GM19467 (cell line): ENCODE measurements around the gene RNF32.
"Not testable (repeated sequence)": the region's sequence is repeated elsewhere in the genome, so short reads cannot be mapped to it uniquely, and the experiment has no call there.

Experiments used
- ATAC-seq: cut with Tn5 transposase; IDR thresholded peaks from one replicate; pipeline ENCODE4 v1.9.1; 2021; ENCODE audit warnings: mild to moderate bottlenecking, moderate library complexity; ENCODE audit not compliant: unreplicated experiment

The RNF32 gene

DNA sequence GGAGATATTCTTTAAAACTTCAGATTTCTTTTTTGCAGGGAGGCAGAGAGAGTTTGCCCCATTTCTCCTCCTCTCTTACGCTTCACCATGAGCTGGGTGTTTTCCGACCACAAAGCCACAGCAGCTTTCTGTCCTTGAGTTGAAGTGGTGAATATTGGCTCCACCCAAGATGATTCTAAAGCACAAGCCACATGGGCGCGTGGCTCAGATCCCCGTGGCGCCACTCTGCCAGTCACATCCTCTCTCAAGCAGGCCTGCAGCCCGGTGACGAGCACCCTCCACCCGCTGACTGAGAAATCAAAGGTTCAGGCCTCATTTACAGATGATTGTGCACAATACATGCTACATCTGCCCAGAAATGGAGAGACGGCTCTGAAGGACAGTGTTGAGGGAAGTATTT lies 27.6 kb upstream of the RNF32 start:
- no peak for ATAC-seq

- no peak for ATAC-seq
Measured at GRCh38 chr7:156614434-156615264, 25.9 kb upstream of the RNF32 start.

- ATAC-seq = no peak
Measured at GRCh38 chr7:156616269-156617202, 24.0 kb upstream of the RNF32 start.

DNA sequence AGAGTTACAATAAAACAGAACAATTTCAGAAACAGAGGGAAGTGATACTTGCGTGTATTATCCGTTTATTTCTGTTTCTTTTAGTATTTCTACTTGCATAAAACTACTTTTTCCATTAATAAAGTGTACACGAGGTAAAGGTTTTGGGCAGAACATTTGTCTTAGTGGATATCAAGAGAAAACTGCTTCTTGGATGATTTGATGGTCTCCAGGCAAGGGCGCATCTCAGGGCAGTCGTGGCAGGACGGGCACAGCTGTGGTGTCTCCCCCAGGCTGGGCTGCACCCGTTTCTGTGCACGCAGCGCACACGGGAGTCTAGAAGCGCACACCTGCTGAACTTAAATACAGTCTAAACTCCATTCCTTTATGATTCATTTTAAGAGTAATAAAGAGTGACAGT lies 23.4 kb upstream of the RNF32 start:
- no peak for ATAC-seq

GRCh38 chr7:156618078-156618779 lies 22.3 kb upstream of the RNF32 start:
- ATAC-seq = no peak

- no peak for ATAC-seq
Measured at GRCh38 chr7:156618780-156619367, 21.7 kb upstream of the RNF32 start.

DNA sequence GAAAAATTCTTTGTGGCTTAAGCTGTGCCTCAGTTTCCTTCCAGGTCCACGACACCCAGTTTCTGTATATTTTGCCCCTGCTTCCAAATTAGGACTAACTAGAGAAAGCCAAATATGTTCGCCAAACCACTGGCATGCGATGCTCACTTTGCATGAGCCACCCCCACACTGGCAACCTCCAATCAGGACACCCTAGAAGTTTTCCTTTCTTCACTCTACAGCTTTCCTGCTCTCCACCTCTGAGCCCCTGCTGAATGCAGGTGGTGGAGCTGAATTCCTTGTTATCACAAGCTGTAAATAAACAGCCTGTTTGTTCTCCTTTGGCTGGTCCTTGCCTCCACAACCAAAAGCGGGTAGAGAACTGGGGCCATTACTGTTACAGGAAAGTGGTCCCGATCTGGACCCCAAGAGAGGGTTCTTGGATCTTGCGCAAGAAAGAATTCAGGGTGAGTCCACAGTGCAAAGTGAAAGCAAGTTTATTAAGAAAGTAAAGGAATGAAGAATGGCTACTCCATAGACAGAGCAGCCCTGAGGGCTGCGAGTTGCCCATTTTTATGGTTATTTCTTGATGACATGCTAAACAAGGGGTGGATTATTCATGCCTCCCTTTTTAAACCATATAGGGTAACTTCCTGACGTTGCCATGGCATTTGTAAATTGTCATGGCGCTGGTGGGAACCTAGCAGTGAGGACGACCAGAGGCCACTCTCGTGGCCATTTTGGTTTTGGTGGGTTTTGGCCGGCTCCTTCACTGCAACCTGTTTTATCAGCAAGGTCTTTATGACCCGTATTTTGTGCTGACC lies 20.9 kb upstream of the RNF32 start:
- not testable (repeated sequence) for ATAC-seq

DNA sequence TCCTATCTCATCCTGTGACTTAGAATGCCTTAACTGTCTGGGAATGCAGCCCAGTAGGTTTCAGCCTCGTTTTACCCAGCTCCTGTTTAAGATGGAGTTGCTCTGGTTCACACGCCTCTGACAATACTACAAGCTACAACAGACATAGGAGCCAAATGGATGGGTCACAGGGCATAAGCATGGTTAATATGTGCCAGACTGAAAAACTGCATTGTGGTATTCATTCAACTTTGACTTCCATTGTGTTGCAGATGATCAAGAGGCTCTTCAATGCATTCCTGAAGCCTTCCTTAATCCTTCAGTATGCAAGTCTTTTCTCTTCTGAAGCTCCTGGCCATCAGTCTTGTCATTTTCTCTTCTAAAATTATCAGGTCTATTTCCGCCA lies 20.3 kb upstream of the RNF32 start:
- no peak for ATAC-seq

- ATAC-seq = no peak
Measured at GRCh38 chr7:156621652-156622051, 18.9 kb upstream of the RNF32 start.

DNA sequence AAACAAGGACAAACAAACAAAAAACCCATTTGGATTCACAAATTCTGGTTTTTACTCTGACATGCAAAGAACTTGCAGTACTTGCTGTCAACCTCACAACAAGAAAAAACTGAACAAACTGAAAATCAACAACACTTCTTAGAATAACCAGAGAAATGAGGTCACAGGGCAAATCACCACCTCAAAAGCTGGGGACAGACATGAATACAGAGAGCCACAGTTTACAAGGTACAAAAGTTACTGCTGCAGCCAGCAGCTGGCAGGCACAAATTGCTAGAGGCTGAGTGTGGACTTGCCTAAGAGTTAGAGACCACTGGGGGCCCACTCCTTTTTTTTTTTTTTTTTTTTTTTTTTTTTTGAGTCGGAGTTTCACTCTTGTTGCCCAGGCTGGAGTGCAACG lies 15.0 kb upstream of the RNF32 start:
- ATAC-seq = no peak

DNA sequence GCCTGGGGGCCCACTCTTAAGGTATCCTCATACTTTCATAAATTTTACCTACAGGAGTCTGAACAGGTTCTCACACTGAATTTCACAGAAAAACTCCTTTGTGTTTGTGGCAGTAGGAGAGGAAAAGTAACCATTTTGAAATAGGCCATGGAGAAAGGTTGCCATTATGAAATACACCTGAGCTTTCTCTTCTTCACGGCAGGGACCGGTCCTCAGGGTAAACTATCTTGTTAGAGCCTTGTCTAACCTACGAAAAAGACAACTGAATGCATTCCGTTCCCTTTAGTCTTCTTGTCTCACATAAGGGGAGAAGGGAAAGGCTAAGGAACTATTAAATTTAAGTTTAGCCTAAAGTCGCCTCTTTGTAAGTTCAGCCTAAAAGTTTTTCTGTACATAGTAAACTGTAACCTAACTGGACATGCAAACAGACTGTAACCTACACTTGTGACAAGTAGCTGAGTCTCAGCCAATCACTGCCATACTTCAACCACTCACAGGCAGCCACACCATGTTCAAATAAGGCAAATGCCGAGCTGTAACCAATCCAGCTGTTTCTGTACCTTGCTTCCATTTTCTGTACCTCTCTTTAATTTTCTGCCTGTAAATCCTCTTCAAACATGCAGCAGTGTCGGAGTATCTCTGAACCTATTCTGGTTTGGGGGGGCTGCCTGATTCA lies 14.2 kb upstream of the RNF32 start:
- ATAC-seq = no peak

GRCh38 chr7:156628562-156628961 lies 12.0 kb upstream of the RNF32 start:
- no peak for ATAC-seq

DNA sequence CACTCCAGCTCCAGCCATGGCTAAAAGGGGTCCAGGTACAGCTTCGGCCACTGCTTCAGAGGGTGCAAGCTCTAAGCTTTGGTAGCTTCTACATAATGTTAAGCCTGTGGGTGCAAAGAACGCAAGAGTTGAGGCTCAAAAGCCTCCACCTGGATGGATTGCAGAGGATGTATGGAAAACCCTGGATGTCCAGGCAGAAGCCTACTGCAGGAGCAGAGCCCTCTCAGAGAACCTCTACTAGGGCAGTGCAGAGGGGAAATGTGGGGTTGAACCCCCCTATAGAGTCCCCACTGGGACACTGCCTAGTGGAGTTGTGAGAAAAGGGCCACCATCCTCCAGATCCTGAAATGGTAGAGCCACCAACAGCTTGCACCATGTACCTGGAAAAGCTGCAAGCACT lies 10.7 kb upstream of the RNF32 start:
- no peak for ATAC-seq

GRCh38 chr7:156634117-156634516 lies 6.5 kb upstream of the RNF32 start:
- ATAC-seq = no peak

DNA sequence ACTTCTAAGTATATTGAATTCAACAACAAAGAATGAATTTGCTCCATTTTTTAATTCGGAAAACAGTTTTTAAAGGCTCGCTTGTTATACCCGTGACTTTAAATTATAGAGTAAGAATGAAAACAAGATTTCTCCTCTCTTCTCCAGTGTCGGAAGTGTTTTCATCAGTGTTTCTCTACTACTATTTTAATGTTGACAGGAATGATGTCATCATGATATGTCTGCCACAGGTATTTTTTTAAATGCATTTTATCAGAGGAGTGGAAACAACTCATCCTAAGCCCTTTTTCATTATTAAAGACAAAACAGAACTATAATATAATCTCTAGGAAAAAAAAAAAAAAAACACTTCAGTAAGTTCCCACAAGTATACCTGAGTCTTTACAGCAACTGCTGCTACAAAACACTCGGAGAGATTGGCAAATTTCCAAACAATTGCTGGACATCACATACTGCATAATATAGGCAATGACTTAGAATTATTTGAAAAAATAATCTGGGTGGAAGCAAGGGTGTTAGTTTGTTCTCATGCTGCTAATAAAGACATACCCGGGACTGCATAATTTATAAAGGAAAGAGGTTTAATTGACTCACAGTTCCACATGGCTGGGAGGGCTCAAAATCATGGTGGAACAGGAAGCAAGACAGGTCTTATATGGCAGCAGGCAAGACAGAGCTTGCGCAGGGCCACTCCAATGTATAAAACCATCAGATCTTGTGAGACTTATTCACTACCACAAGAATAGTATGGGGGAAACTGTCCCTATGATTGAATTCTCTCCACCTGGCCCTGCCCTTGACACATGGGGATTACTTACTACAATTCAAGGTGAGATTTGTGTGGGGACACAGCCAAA lies 4.8 kb upstream of the RNF32 start:
- ATAC-seq = no peak

DNA sequence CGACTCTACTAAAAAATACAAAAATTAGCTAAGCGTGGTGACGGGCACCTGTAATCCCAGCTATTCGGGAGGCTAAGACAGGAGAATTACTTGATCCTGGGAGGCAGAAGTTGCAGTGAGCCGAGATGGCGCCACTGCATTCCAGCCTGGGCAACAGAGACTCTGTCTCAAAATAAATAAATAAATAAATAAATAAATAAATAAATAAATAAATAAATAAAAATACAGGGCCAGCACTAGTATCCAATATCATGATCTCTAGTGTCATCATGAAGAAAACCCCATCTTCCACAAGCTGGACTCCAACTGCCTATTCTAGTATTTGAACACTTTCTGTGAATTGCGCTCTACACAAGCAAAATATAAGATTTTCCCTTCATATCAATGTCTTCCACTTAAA lies 3.5 kb upstream of the RNF32 start:
- not testable (repeated sequence) for ATAC-seq

DNA sequence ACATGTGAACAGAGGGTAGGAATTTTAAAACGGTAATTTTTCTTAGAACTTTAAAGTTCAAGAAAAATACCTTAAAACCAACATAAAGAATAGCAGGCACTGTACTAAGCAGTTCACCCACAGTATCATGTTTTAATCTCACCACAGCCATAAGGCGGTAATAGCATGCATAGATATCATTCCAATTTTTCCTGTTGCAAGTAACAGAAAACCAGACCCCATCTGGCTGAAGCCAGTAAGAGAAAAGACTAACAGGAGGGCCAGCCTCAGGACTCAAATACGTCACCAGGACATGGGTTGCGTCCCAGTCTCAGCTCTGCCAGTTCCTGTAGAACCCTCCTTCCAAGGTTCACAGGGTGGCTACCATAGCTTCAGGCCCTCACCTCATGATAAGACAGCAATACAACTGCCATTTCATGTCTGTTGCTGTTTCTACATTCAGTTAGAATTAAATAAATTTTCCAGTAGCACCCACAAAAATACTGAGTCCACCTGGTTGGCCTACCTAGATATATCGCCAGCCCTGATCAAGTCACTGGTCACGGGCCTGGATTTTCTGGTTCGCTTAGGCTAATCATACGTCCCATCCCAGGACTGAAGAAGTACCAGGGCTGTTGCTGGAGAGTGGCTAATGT lies 2.0 kb upstream of the RNF32 start:
- no peak for ATAC-seq
